Muscle of back (tissue), 11 donors: ENCODE measurements around the gene WWOX. TPM values are rescaled to one million over a fixed set of nuclear protein-coding genes. Genes with fewer than 3 reads are reported as not detected.
A peak's percentile ranks its signal among the peaks of the same experiment; 100 is the strongest.

Experiments used
- DNase-seq, 3 donors: peaks; one replicate each; pipeline versions ENCODE4 v3.0.0 to v3.0.0-alpha.2; 2013
- polyA plus RNA-seq, 10 donors: library from polyadenylated mRNA; unstranded; fragments of 120-200 nt; gene quantifications; one replicate each; pipeline ENCODE4 v1.2.1, GENCODE V29; 2013; ENCODE audit not compliant: insufficient read length in 10 of 10

WWOX gene
- polyA plus RNA-seq, 10 donors, result 7.8 to 14.7 (median 12.8) TPM

- no peak for DNase-seq
Measured at GRCh38 chr16:78791926-78792325, 692.5 kb downstream of the WWOX start.

GRCh38 chr16:78792952-78793351 lies 693.5 kb downstream of the WWOX start:
- no peak for DNase-seq

- peak in 2 of 3 donors; percentile 33 to 55 for DNase-seq
Measured at GRCh38 chr16:78794581-78795250, 695.3 kb downstream of the WWOX start.

GRCh38 chr16:78795433-78795832 lies 696.0 kb downstream of the WWOX start:
- DNase-seq, result no peak

- peak; percentile 46 to 82 (median 70) for DNase-seq
Measured at GRCh38 chr16:78796221-78796866, 696.9 kb downstream of the WWOX start.

- DNase-seq, result no peak
Measured at GRCh38 chr16:78799429-78799828, 700.0 kb downstream of the WWOX start.

GRCh38 chr16:78800523-78800922 lies 701.1 kb downstream of the WWOX start:
- peak in 1 of 3 donors; percentile 22 for DNase-seq

GRCh38 chr16:78804058-78804735 lies 704.7 kb downstream of the WWOX start:
- DNase-seq, result no peak

- peak in 1 of 3 donors; percentile 39 for DNase-seq
Measured at GRCh38 chr16:78805556-78805955, 706.1 kb downstream of the WWOX start.

GRCh38 chr16:78811247-78811646 lies 711.8 kb downstream of the WWOX start:
- no peak for DNase-seq

- no peak for DNase-seq
Measured at GRCh38 chr16:78812582-78812981, 713.1 kb downstream of the WWOX start.

GRCh38 chr16:78813661-78814311 lies 714.3 kb downstream of the WWOX start:
- no peak for DNase-seq

- DNase-seq, result peak in 2 of 3 donors; percentile 42 to 72
Measured at GRCh38 chr16:78815713-78816112, 716.3 kb downstream of the WWOX start.

- peak; percentile 80 to 95 (median 91) for DNase-seq
Measured at GRCh38 chr16:78816499-78817195, 717.2 kb downstream of the WWOX start.

- DNase-seq, result peak in 2 of 3 donors; percentile 46 to 85
Measured at GRCh38 chr16:78817200-78817739, 717.8 kb downstream of the WWOX start.

- no peak for DNase-seq
Measured at GRCh38 chr16:78821335-78821734, 721.9 kb downstream of the WWOX start.

- no peak for DNase-seq
Measured at GRCh38 chr16:78822509-78822908, 723.1 kb downstream of the WWOX start.

GRCh38 chr16:78823027-78823426 lies 723.6 kb downstream of the WWOX start:
- peak in 1 of 3 donors; percentile 32 for DNase-seq

- no peak for DNase-seq
Measured at GRCh38 chr16:78829280-78829679, 729.8 kb downstream of the WWOX start.

GRCh38 chr16:78830599-78830998 lies 731.1 kb downstream of the WWOX start:
- DNase-seq, result no peak

GRCh38 chr16:78832100-78832499 lies 732.6 kb downstream of the WWOX start:
- no peak for DNase-seq
